ENCODE measurements around the gene AREG. TPM values are rescaled to one million over a fixed set of nuclear protein-coding genes. Genes with fewer than 3 reads are reported as not detected.

The AREG gene
- total and polyA plus RNA-seq, 2 of the 13 experiments (the other 11 are each of a cell fraction or from before 2014, with no cell fraction given) = 6.2 to 7.1 TPM

DNA sequence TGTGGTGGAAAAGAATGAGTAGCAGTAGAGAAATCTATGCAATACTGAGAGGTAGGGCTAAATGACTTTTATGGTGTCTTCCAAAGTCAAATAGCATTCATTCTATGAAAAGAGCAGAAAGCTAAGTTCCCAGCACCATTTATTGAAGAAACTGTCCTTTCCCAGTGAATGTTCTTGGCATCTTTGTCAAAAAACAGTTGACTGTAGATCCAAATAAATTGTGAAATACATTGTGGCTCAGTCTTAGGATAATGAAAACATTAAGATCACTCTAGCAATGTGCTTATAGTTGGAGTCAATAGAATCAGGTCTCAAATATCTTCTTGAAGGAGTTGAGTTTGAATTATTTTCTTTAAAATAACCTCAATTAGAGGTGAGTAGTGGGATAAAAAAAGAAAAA, 19.4 kb downstream of the AREG start (continued):
- TF ChIP-seq, protein P1, sequence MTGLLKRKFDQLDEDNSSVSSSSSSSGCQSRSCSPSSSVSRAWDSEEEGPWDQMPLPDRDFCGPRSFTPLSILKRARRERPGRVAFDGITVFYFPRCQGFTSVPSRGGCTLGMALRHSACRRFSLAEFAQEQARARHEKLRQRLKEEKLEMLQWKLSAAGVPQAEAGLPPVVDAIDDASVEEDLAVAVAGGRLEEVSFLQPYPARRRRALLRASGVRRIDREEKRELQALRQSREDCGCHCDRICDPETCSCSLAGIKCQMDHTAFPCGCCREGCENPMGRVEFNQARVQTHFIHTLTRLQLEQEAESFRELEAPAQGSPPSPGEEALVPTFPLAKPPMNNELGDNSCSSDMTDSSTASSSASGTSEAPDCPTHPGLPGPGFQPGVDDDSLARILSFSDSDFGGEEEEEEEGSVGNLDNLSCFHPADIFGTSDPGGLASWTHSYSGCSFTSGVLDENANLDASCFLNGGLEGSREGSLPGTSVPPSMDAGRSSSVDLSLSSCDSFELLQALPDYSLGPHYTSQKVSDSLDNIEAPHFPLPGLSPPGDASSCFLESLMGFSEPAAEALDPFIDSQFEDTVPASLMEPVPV (CRISPR knock-in tag; IDR thresholded peaks at IDR 0.05) = no peak

- POLR2A ChIA-PET = no interaction called here
- Histone ChIP-seq H2AFZ (ENCODE audit: low read length) (no peak overlapping the region), H3K9me3 (ENCODE audit: low read length) (no peaks in the 10 kb centered on the region), H3K4me2 (ENCODE audit: low read depth, low read length) (no peak overlapping the region), H3K27me3 (ENCODE audit: control insufficient read depth in 1 of 2, insufficient read depth in 2 of 2, low read length in 2 of 2) (no peaks in the 10 kb centered on the region), H3K79me2 (ENCODE audit: insufficient read depth, low read length) (no peaks in the 10 kb centered on the region), H3K4me3 (replicated peaks in 1 of 3; ENCODE audit: insufficient read depth in 1 of 3, low read depth in 2 of 3, low read length in 3 of 3) (no peak overlapping the region), H3K36me3 (replicated peaks in 1 of 2; ENCODE audit: control insufficient read depth in 1 of 2, insufficient read depth in 2 of 2, low read length in 2 of 2) (no peaks in the 10 kb centered on the region), H3K9ac (ENCODE audit: insufficient read depth, low read depth, low read length) (no peak overlapping the region), H3K4me1 (ENCODE audit: insufficient read depth, low read length) (0 out of 2 replicates have a peak, but pooled peaks cover 8% of the 10 kb centered on the region), H3K27ac (ENCODE audit: extremely low read length, insufficient read depth, low read length) (no peak overlapping the region), H4K20me1 (ENCODE audit: insufficient read depth, low read length) (no peaks in the 10 kb centered on the region)
- FAIRE-seq = no peak
- intact Hi-C loops (cut with micrococcal nuclease; ENCODE audit: unreplicated experiment) (no loop called here), in situ Hi-C loops (cut with HindIII; ENCODE audit: extremely low pct_ligation_motif_present, low pct_unique_long_range_greater_than_20kb) (no loop called here)
- CTCF ChIA-PET (ENCODE audit: low intra/inter-chr PET ratio, low total read pairs) = no interaction called here
- no peak for ATAC-seq
- 40% methylated on average over 1 of the region's 1 CpG for WGBS (ENCODE audit: low lambda C conversion rate)
- no TSS peak for BruUV-seq (replicated peaks)
- no peak for DNase-seq (ENCODE audit: low spot score)
- TF ChIP-seq, protein P2, sequence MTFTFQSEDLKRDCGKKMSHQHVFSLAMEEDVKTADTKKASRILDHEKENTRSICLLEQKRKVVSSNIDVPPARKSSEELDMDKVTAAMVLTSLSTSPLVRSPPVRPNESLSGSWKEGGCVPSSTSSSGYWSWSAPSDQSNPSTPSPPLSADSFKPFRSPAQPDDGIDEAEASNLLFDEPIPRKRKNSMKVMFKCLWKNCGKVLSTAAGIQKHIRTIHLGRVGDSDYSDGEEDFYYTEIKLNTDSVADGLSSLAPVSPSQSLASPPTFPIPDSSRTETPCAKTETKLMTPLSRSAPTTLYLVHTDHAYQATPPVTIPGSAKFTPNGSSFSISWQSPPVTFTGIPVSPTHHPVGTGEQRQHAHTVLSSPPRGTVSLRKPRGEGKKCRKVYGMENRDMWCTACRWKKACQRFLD (CRISPR knock-in tag; IDR thresholded peaks at IDR 0.05; ENCODE audit: borderline replicate concordance) = no peak
- TF ChIP-seq GPN1 (CRISPR knock-in tag; IDR thresholded peaks at IDR 0.05; ENCODE audit: borderline replicate concordance) (no peak), CREM (IDR thresholded peaks at IDR 0.05) (no peak), CREM (CRISPR knock-in tag; IDR thresholded peaks at IDR 0.05) (no peak), NFIB (CRISPR knock-in tag; IDR thresholded peaks at IDR 0.05; ENCODE audit: borderline replicate concordance) (no peak), BCL3 (CRISPR knock-in tag; IDR thresholded peaks at IDR 0.05) (no peak), ZNF607 (CRISPR knock-in tag; IDR thresholded peaks at IDR 0.05; ENCODE audit: borderline replicate concordance) (no peak), TOE1 (CRISPR knock-in tag; IDR thresholded peaks at IDR 0.05) (no peak), ZNF749 (CRISPR knock-in tag; IDR thresholded peaks at IDR 0.05; ENCODE audit: borderline replicate concordance) (no peak), ZFP90 (CRISPR knock-in tag; IDR thresholded peaks at IDR 0.05; ENCODE audit: borderline replicate concordance) (no peak), CAMTA2 (CRISPR knock-in tag; IDR thresholded peaks at IDR 0.05; ENCODE audit: borderline replicate concordance) (no peak), SATB2 (CRISPR knock-in tag; IDR thresholded peaks at IDR 0.05) (no peak)
- TF ChIP-seq, protein P3, sequence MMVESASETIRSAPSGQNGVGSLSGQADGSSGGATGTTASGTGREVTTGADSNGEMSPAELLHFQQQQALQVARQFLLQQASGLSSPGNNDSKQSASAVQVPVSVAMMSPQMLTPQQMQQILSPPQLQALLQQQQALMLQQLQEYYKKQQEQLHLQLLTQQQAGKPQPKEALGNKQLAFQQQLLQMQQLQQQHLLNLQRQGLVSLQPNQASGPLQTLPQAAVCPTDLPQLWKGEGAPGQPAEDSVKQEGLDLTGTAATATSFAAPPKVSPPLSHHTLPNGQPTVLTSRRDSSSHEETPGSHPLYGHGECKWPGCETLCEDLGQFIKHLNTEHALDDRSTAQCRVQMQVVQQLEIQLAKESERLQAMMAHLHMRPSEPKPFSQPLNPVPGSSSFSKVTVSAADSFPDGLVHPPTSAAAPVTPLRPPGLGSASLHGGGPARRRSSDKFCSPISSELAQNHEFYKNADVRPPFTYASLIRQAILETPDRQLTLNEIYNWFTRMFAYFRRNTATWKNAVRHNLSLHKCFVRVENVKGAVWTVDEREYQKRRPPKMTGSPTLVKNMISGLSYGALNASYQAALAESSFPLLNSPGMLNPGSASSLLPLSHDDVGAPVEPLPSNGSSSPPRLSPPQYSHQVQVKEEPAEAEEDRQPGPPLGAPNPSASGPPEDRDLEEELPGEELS (CRISPR knock-in tag; IDR thresholded peaks at IDR 0.05) = no peak
- TF ChIP-seq, protein P4, sequence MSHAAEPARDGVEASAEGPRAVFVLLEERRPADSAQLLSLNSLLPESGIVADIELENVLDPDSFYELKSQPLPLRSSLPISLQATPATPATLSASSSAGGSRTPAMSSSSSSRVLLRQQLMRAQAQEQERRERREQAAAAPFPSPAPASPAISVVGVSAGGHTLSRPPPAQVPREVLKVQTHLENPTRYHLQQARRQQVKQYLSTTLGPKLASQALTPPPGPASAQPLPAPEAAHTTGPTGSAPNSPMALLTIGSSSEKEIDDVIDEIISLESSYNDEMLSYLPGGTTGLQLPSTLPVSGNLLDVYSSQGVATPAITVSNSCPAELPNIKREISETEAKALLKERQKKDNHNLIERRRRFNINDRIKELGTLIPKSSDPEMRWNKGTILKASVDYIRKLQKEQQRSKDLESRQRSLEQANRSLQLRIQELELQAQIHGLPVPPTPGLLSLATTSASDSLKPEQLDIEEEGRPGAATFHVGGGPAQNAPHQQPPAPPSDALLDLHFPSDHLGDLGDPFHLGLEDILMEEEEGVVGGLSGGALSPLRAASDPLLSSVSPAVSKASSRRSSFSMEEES (CRISPR knock-in tag; IDR thresholded peaks at IDR 0.05) = no peak
- TF ChIP-seq, protein P5, sequence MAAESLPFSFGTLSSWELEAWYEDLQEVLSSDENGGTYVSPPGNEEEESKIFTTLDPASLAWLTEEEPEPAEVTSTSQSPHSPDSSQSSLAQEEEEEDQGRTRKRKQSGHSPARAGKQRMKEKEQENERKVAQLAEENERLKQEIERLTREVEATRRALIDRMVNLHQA (CRISPR knock-in tag; IDR thresholded peaks at IDR 0.05) = no peak
These were observed 21.3 kb downstream of the AREG start for GRCh38 chr4:74466242-74466641.

All from HepG2 (cell line).